ENCODE results near the gene BTRC.

- TF ChIP-seq CTCF (IDR thresholded peaks at IDR 0.05): no peak
- no peak for TF ChIP-seq POLR2A (IDR thresholded peaks at IDR 0.05)
Measured at GRCh38 chr10:101380353-101381017, 26.5 kb downstream of the BTRC start.

Measured in stomach (tissue), 4 donors.